GM20431 (cell line): ENCODE measurements around the gene EREG.

Experiments
- in situ Hi-C: fragments of 300-500 bp; cut with MseI, MboI; formaldehyde crosslinking; loops from one replicate; pipeline ENCODE4 v1.15.0; 2020; ENCODE audit warnings: low sequenced_read_pairs; ENCODE audit not compliant: unreplicated experiment

EREG gene

GRCh38 chr4:74378573-74378972, 13.6 kb downstream of the EREG start:
- in situ Hi-C loops: loop anchor here (25.0 kb wide), 2 partner anchors 134 to 284 kb away; no protein-coding TSS in a partner anchor

- in situ Hi-C loops: loop anchor here (25.0 kb wide), 2 partner anchors 132 to 282 kb away; no protein-coding TSS in a partner anchor
Observed at GRCh38 chr4:74379912-74380311, 15.0 kb downstream of the EREG start.

GRCh38 chr4:74385386-74385785, 20.4 kb downstream of the EREG start:
- in situ Hi-C loops: loop anchor here (25.0 kb wide), 2 partner anchors 127 to 277 kb away; no protein-coding TSS in a partner anchor

GRCh38 chr4:74386159-74386558, 21.2 kb downstream of the EREG start:
- in situ Hi-C loops: loop anchor here (25.0 kb wide), 2 partner anchors 126 to 276 kb away; no protein-coding TSS in a partner anchor

- in situ Hi-C loops: loop anchor here (25.0 kb wide), 2 partner anchors 125 to 275 kb away; no protein-coding TSS in a partner anchor
Observed at GRCh38 chr4:74387790-74388189, 22.8 kb downstream of the EREG start.

- in situ Hi-C loops: loop anchor here (25.0 kb wide), 2 partner anchors 123 to 273 kb away; no protein-coding TSS in a partner anchor
Observed at GRCh38 chr4:74389494-74389893, 24.5 kb downstream of the EREG start.

GRCh38 chr4:74390677-74391076, 25.7 kb downstream of the EREG start:
- in situ Hi-C loops: loop anchor here (25.0 kb wide), 2 partner anchors 122 to 272 kb away; no protein-coding TSS in a partner anchor

- in situ Hi-C loops: loop anchor here (25.0 kb wide), 2 partner anchors 121 to 271 kb away; no protein-coding TSS in a partner anchor
Observed at GRCh38 chr4:74391346-74391745, 26.4 kb downstream of the EREG start.

- in situ Hi-C loops: loop anchor here (25.0 kb wide), 2 partner anchors 120 to 270 kb away; no protein-coding TSS in a partner anchor
Observed at GRCh38 chr4:74391890-74392475, 27.0 kb downstream of the EREG start.

- in situ Hi-C loops: loop anchor here (25.0 kb wide), 2 partner anchors 118 to 268 kb away; no protein-coding TSS in a partner anchor
Observed at GRCh38 chr4:74394476-74395136, 29.7 kb downstream of the EREG start.

- in situ Hi-C loops: loop anchor here (25.0 kb wide), 2 partner anchors 117 to 267 kb away; no protein-coding TSS in a partner anchor
Observed at GRCh38 chr4:74395633-74396032, 30.7 kb downstream of the EREG start.

GRCh38 chr4:74397748-74398426, 32.9 kb downstream of the EREG start:
- in situ Hi-C loops: loop anchor here (25.0 kb wide), 2 partner anchors 114 to 264 kb away; no protein-coding TSS in a partner anchor

- in situ Hi-C loops: loop anchor here (25.0 kb wide), 2 partner anchors 113 to 263 kb away; no protein-coding TSS in a partner anchor
Observed at GRCh38 chr4:74398894-74399589, 34.1 kb downstream of the EREG start.

- in situ Hi-C loops: no loop called here
Observed at GRCh38 chr4:74400395-74400794, 35.5 kb downstream of the EREG start.

- in situ Hi-C loops: no loop called here
Observed at GRCh38 chr4:74402692-74403456, 37.9 kb downstream of the EREG start.

- in situ Hi-C loops: no loop called here
Observed at GRCh38 chr4:74407891-74408290, 42.9 kb downstream of the EREG start.

- in situ Hi-C loops: no loop called here
Observed at GRCh38 chr4:74408639-74409038, 43.7 kb downstream of the EREG start.

GRCh38 chr4:74410272-74410671, 45.3 kb downstream of the EREG start:
- in situ Hi-C loops: no loop called here

- in situ Hi-C loops: no loop called here
Observed at GRCh38 chr4:74412225-74412624, 47.3 kb downstream of the EREG start.
